Panc1 (cell line): Measurements from ENCODE around the gene NOP53.

Experiments
- CTCF ChIP-seq: fragments of 450-650 bp; IDR thresholded peaks from 2 replicates; pipeline ENCODE4 v1.5.1; 2017; ENCODE audit warnings: mild to moderate bottlenecking
- POLR2AphosphoS5 ChIP-seq: IDR thresholded peaks from 2 replicates; pipeline ENCODE4 v1.6.1; 2012; ENCODE audit warnings: mild to moderate bottlenecking, low read depth, low read length, moderate library complexity
- REST ChIP-seq, 2 experiments: IDR thresholded peaks; 2 replicates each; pipeline ENCODE4 v1.6.1; 2011 to 2012; ENCODE audit warnings: low read depth in 2 of 2, control low read depth in 1 of 2, low read length in 1 of 2, mild to moderate bottlenecking in 1 of 2, moderate library complexity in 1 of 2; ENCODE audit not compliant: insufficient read depth in 1 of 2
- SIN3A ChIP-seq: IDR thresholded peaks from 2 replicates; pipeline ENCODE4 v1.6.1; 2012; ENCODE audit warnings: low read depth, mild to moderate bottlenecking, low read length, moderate library complexity, borderline replicate concordance; ENCODE audit not compliant: insufficient read depth
- TCF7L2 ChIP-seq: IDR thresholded peaks from 2 replicates; pipeline ENCODE4 v1.6.1; 2011; ENCODE audit warnings: mild to moderate bottlenecking, low read depth, low read length, inconsistent platforms

- TF ChIP-seq REST (IDR thresholded peaks at IDR 0.05; ENCODE audit: insufficient read depth in 1 of 2, low read depth in 2 of 2, low read length in 1 of 2) (no peak), POLR2AphosphoS5 (no peak), CTCF (no peak), TCF7L2 (no peak), SIN3A (no peak)
Measured at GRCh38 chr19:47750752-47751151, 5.4 kb downstream of the NOP53 start.
